Activated T-cell treated with anti-CD3 and anti-CD28 coated beads for 48 hours (primary cell): Measurements from ENCODE around the gene ZNF827.

Experiments used
- DNase-seq: peaks from one replicate; pipeline ENCODE4 v3.0.0-alpha.2; 2020; ENCODE audit warnings: low read depth

The ZNF827 gene

DNA sequence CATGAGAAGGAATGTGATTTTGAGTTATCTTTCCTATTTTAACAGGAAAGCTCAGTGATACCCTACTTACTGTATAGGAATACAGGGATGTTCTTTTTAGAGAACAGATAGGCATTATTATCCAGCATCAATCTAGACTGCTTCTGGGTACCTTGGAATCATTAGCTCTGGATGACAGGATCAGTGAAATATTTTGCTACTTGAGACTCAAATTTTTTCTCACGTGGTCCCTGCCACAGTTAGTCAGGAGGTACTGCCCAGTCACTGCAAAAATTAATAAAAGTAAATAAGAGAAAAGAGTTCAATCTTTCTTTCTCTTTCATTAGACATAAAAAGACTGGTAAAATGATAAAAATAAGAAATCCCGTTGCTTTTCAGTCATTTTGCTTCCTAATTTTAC, 5.5 kb downstream of the ZNF827 start:
- DNase-seq: no peak

DNA sequence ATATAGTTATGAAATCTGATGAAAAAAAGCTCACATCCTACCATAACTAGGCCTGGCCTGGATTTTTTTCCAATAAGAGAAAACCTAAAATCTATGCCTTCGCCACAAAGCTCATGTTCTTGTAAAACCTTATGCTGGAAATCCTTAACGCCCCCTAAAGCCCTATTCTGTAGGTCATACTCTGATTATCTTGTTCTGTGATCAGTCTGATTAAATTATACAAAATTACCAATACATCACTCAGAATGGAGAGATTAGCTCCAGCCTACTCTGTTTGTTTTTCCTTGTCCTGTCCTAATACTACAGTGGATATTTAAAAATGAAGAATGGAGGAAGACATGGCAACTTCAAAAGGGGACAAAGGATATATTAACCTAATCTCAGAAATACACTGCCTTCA, 7.2 kb downstream of the ZNF827 start:
- no peak for DNase-seq

DNA sequence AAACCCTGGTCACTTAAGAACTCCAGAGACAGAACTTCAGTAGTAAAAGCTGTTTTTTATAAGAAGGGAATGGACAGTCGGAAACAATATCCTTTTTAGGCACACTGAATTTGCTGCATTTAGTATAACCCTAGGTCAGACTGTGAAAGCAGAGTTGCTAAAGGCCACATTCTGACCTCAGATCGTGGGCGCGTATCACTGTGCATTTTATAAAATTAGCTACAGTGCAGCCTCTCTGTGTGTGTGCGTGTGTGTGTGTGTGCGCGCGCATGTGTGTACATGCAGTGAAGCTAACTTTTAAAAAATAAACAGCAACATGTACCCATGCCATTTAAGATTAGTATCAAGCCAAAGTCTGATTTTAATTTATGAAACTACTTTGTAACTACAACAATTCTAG, 8.0 kb downstream of the ZNF827 start:
- DNase-seq: no peak

DNA sequence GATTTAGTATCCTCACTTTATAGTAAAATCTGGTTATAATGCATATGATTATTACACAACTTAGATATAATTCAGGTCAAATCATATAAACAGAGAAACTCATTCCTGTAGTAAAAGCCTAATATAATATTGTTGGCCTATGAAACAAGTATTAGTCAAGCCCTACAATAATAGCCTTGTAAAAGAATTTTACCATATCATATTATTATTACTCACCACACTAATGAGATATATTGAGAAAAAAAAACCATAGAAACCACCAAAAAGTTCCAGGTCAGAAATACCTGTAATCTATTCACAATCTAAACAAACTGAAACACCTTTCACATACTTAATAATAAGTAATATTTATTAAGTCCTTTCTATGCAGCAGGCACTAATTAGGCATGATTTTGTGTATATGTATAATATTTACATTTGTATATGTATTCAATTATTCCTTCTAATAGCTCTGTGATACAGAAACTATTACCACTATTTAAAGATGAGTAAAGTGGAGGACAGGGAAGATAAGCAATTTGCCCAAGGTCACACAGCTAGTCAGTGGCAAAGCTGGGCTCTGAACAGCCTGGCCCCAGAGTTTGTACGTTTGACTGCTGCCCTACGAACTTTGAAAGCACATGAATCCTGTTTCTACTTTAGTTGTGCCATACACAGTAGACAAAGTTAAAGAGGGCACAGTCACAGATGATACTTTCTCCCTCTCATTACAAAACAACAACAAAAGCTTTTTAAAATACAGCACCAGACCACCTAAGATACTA, 9.0 kb downstream of the ZNF827 start:
- DNase-seq: no peak

DNA sequence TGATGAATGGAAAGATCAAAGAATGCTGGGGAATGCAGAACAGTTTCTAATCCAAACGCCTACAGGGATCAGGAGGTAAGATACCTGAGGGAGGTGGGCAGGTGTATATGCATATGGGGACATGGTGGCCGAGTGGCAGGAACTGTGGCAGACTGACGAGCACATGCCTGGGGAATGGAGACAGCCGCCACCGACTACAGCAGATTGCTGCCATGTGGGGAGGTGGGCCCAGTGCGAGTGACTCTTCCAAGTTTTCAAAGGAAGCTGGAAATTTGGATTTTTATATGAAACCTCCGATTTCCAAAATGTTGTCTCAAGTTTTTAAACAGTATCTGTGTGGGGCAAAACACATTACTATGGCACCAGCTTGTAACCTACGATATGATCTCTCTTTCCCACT, 9.9 kb downstream of the ZNF827 start:
- no peak for DNase-seq

DNA sequence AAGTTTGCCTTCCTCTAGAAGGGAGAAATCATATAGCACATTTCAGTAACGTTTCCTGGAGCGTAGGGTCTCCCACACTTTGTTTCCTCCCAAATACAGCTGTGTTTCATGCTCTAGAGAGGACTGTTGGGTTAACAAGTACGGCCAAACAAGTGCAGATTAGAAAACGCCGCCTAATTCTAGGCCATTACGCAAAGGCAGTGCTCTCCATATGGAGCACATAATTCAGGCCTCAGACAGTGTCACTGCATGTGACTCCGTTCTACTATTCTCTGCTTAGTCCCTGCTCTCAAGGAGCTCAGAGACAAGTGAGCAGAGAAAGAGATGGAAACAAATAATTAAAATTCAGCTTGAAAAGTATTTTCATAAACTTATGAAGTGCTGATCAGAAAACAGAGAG, 11.6 kb downstream of the ZNF827 start:
- DNase-seq: no peak

DNA sequence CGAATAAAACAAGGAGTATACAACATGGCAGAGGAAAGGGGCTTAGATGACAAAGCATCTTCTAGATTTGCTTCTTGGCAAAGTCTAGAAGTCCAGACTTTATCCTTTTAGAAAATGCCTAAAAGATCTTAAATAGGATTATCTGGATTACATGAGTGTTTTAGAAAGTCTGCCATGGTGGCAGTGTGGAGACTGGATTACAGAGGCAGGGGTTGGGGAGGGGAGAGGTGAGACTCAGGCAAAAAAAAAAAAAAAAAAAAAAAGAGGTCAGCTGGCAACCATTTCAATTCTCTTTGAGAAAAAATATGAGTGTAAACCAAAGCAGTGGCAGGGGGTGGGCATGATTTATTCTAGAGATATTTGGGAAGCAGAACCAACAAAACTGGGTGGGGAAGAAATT, 17.4 kb downstream of the ZNF827 start:
- DNase-seq: no peak

DNA sequence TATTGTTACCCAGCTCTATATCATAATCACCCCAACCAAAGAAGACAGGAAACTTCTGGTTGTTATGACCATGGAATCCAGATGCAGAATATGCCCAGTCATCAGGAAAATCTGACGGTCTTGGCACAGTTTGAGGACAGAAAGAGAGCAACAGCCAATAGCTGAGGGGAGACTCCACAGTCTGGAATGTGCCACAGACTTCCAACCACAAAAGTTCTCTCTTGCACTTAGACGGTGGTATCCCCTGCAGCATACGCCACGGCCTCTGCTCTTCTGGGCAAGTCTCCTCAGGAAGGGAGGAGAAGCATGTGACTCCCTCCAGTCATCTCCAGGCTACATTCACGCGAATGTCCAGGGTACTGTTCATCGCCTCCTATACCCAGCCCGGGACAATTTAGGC, 18.4 kb downstream of the ZNF827 start:
- DNase-seq: no peak

DNA sequence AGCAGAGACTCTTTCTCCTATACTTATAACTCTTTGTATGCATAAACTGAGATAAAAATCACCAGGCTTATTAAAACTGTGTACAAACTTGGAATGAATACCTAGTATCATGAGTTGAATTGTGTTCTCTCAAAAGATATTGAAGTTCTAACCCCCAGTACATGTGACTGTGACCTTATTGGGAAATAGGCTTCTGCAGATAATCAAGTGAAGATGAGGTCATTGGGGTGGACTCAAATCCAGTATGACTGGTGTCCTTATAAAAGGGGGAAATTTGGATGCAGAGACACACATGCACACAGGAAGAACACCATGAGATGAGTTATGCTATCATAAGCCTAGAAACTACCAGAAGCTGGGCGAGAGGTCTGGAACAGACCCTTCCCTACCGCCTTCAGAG, 26.2 kb downstream of the ZNF827 start:
- DNase-seq: no peak

DNA sequence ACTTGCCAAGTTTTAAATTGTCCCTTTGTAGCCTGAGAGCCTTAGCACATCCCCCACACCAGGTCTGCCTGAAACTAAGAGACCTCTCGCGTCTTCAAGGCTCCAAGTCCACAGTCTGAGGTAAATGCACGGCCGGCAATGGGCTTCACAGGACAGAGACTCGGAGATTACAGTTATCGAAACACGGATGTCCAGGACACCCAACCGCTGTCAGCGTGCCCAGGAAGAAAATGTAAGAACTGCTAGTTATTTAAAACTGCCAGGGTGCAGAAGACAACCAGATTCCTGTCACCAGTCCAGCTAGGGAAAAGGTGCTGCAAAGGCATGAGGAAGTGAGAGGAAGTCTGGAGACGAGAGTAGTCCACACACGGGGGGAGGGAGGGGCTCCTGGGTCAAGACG, 28.9 kb downstream of the ZNF827 start:
- DNase-seq: no peak

DNA sequence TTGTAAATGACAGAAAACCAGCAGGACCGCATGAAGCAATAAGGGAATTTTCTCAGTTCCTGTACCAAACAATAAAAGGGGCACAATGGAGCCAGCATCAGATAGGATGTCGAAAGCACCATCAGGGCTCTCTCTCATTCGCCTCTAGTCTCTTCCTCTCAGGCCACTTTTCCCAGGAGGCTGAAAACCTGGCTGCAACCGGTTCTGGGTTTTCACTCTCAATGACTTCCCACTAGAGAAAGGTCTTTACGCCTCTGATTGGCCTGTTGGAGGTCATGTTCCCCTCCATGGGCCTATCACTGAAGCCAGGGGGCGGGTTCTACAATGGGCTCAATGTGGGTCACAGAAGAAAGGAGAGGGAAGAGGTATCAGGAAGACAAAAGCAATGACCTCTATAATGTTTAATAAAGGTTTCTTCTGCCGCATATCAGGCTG, 29.3 kb downstream of the ZNF827 start:
- DNase-seq: no peak

DNA sequence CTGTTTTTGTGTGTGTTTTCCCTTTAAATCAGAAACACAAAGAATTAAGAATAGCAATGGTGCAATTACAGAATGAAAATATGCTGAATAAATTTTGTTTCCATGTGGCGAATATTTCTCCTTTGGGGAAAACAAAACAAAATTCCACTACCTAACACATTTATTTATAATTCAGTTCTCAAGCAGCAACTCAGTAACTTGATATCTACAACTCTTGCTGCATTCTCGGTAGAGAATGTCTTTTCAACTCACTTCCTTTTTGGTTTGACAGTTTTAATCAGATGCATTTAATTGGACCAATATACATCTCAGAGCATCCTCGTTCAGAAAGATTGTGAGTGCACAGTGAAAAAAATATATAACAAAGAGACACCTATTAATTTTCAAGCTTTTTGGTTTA, 30.8 kb downstream of the ZNF827 start:
- no peak for DNase-seq

DNA sequence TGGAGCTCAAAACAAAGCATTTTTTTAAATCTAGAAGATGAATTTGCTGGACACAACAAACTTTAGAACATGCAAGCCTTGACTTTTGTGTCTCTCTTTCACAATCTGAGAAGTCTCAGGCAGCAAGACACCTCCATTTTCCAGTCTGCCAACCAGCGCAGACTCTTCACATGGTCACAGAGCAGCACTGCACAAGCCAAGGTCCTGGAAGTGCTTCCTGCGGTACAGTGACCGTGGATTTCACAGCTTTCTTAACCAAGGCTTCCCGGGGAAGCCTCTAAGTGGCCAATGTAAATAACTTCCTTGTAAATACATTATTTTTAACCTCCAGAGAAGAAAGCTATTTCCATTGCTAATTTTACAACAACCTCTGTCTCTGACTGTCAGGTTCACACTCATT, 31.2 kb downstream of the ZNF827 start:
- no peak for DNase-seq

DNA sequence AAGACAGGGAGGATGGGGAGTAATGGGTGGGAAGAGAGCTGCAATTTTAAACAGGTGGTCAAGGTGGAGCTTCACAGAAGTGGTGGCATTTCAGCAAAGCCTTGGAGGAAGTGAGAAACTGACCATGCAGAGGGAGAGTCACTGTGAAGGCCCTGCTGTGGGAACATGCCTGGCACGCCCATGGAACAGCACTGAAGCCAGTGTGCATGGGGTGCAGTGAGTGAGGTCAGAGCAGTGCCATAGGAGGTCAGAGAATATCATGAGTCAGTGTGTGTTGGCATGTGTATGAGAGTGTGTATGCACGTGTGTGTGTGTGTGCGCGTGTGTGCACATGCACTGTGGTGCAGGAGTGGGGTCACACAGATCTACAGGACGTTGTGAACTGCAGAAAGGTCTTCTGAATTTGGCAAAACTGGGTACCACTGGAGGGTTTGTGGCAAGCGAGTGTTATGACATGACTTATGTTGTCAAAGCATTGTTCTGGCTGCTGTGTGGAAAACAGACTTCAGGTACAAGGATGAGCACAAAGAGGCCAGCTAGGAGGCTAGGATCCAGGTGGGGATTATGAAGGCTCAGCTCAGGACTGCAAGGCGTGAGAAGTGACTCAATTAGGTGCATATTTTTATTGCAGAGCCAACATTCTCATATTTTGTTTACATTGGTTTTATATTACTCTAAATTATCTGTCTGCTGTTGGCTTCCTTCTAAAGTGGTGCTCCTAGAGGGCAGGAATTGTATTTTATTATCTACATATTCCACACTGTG, 34.0 kb downstream of the ZNF827 start:
- DNase-seq: no peak

DNA sequence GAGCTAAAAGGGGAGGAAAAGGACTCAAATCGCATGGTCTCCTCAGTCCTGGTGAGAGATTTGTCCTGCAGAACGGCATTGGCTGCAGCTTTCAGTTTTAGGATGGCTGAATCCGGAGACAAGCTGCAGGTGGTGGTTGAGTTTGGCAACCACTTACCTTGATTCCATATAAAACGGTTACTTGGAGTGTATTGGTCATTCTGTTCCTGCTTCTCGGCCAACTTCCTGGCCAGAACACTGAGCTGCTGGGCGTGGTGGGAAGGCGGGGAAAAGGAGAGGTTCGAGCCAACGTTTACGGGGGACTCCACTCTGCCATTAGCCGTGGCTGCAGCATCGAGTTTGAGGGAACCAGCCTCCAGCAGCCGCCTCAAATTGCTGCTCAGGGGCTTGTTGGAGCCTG, 36.1 kb downstream of the ZNF827 start:
- no peak for DNase-seq

DNA sequence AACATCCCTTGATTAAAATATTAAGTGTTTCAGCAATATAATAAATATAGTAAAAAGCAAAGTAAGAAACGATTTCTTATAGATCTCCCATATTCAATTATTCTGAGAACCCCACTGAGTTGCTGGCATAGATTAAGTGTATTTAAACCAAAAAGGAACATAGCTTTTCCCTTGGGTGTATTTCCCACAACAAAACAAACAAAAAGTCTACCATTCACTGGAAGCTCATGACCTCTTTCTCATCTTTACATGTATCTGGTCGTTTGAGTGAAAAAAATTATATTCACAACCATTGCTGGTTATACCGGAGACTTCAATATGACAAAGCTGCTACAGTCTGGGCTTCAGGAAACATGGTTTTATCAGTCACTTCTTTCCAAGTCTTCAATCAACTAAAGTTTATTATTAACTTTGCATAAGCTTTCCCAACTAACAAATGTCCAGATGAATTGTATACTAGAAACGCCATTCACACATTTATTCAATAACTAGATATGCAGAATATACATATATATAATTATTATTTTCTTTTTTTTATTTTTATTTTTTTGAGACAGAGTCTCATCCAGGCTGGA, 38.6 kb downstream of the ZNF827 start:
- DNase-seq: no peak

DNA sequence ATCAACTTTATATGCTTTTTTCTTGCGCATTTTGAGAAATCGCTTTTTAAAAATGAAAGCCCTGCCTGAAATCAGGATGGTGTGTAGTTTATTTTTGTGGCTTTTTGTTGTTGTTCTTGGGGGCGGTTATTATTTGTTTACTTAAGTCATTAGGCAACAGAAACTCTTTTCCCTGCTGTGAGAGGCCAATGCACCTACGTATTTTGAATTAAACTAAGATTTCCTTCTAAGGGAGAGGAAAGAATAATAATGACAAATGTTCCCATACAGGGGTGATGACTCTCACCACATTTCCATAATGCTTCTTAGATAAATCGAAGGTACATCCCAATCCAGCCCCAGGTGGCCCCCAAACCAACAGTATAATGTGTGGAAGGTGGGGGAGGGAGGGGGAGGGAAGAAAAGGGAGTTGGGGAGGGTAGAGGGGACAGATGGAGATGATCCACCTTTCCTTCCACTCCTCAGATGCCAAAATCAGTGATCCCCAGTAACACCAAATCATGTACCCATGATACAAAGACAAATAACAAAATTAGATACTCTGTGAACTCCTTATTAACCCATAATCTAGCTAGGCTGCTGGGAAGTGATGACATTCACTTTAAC, 39.6 kb downstream of the ZNF827 start:
- DNase-seq: no peak

DNA sequence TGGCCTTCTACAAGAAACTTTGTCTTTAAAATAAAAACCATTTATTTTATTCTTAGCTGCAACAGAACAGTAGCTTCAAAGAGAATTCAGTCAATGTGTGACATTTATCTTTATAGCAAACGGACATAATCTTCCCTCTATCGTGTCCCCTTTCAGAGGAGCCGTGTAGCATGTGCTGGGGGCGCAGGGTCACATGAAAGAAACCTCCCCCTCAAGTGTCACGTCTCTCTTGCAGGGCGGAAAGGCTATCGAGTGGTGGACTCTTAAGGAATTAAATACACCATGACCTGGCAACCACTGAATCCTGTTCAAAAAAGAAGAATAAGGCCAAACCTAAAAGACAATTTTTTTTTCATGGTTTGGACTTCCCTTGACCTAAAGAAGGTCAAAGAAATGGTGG, 40.2 kb downstream of the ZNF827 start:
- DNase-seq: no peak

DNA sequence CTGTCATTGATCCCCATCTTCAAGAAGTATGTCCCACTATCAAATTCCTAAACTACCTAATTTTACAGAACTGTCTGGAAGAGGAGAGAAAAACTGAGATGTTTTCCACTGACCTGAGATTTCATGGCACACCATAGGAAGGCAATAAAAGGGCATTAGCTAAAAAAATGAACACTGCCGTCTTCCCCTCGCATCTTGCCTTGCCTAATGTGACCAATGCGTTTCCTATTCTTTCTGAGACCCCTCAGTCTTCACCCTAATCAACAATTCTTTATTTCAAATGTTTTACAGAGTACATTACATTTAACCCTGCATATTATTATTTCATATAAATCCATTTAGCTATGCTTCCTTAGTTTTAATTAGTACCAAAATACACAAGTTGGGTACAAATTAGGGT, 43.6 kb downstream of the ZNF827 start:
- no peak for DNase-seq

DNA sequence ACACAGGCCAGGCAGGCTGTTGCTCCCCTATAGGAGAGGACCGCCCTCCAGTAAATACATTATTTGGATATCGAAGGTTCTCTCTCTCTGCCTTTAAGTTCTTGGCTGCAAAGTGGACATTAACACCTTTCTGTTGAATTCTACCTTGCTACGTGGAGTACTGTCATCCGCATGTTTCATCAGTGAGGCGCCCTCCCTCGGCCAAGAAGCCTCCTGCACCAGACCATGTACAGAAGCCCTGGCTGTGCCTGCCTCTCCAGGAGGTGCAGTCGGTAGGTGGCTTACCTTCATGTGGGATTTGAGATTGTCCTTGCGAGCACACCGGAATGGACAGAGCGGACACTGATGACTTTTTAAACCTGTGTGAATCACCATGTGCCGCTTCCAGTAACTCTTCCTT, 46.7 kb downstream of the ZNF827 start:
- DNase-seq: no peak

DNA sequence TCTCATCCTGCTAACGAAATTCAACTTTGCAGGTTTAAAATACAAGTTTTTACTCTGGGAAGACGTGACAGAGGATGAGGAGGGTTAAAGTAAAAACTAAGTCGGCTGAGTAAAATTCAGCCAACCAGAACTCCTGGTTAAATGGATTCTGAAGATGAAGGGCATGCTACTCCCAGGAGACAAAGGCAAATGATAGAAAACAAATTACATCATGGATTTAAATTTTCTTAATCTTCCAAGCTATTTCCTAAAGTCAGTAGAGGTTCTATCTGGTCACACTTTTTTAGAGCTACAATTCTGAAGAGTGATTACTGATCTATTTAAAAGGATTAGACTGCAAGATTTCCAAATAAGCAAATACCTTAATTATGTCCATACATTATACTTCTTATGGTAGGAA, 47.9 kb downstream of the ZNF827 start:
- no peak for DNase-seq

DNA sequence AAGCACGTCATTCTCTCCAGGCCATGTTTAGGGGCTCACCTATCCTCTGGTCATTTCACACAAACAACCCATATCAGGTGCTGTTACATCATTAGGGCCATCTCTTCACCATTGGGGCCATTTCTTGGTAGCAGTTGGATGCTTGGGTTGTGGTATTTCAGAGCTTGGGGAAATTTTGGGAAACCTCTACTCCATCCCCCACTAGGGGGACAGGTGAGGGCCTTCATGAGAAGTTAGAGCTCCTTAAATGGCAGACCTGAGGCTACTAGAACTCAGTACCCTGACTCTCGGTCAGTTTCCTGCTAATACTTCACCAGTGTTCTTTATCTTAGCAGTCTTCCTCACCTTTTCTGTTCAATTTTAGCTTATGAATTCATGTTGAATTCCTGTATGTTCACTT, 50.2 kb downstream of the ZNF827 start:
- no peak for DNase-seq
